ENCODE results near the gene ZBTB21. TPM values are rescaled to one million over a fixed set of nuclear protein-coding genes. Genes with fewer than 3 reads are reported as not detected.
"Not testable (repeated sequence)": the region's sequence is repeated elsewhere in the genome, so short reads cannot be mapped to it uniquely, and the experiment has no call there.

The ZBTB21 gene
- total and polyA plus RNA-seq, 9 of the 15 experiments (the other 6 are each of a cell fraction or from before 2014, with no cell fraction given): 2.2 to 15.2 (median 8.7) TPM

DNA sequence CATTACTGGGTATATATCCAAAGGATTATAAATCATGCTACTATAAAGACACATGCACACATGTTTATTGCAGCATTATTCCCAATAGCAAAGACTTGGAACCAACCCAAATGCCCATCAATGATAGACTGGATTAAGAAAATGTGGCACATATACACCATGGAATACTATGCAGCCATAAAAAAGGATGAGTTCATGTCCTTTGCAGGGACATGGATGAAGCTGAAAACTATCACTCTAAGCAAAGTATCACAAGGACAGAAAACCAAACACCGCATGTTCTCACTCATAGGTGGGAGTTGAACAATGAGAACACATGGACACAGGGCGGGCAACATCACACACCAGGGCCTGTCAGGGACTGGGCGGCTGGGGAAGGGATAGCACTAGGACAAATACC is 60.5 kb downstream of the ZBTB21 start:
- peaks cover 39% of the 10 kb centered on the region for H3K79me2 ChIP-seq (ENCODE audit: control insufficient read depth, insufficient read depth, low read length)

GRCh38 chr21:41948901-41949300 is 61.3 kb downstream of the ZBTB21 start:
- Histone ChIP-seq H3K4me2 (ENCODE audit: insufficient read depth, low read length) (no peak overlapping the region), H2AFZ (ENCODE audit: low read depth, low read length) (no peak overlapping the region), H3K27me3 (ENCODE audit: control insufficient read depth in 2 of 2, insufficient read depth in 2 of 2, low read length in 2 of 2) (no peaks in the 10 kb centered on the region; a peak in 1 of 5 replicates), H3K4me3 (no peak overlapping the region), H4K20me1 (replicated peaks; ENCODE audit: control insufficient read depth, insufficient read depth, low read length) (peaks cover 17% of the 10 kb centered on the region; the same call in 1 of the 2 replicates), H3K9me3 (replicated peaks; ENCODE audit: control insufficient read depth, insufficient read depth, low read depth, low read length) (no peaks in the 10 kb centered on the region), H3K4me1 (replicated peaks in 1 of 2; ENCODE audit: control insufficient read depth in 2 of 2, insufficient read depth in 2 of 2, low read length in 2 of 2) (peaks cover 13 to 34% of the 10 kb centered on the region in 2 experiments), H3K27ac (ENCODE audit: extremely low read depth, low read depth, low read length) (no peak overlapping the region), H3K9ac (ENCODE audit: insufficient read depth in 1 of 2, low read depth in 2 of 2, low read length in 2 of 2) (peak overlapping the region in 1 of 2 experiments; percentile 32; a peak in 1 of 4 replicates), H3K9me1 (ENCODE audit: control insufficient read depth, insufficient read depth, low read length) (no peaks in the 10 kb centered on the region), H3K36me3 (ENCODE audit: control insufficient read depth, insufficient read depth, low read length) (peaks cover 7% of the 10 kb centered on the region; the same call in 1 of the 3 replicates), H3K79me2 (ENCODE audit: control insufficient read depth, insufficient read depth, low read length) (peaks cover 39% of the 10 kb centered on the region)
- no TSS peak for BruUV-seq (replicated peaks)
- no peak for FAIRE-seq
- in situ Hi-C loops (cut with MboI): no loop called here
- no peak for ATAC-seq
- CTCF ChIA-PET (ENCODE audit: low intra/inter-chr PET ratio): no interaction called here
- POLR2A ChIA-PET: no interaction called here
- no peak for DNase-seq (ENCODE audit: extremely low read depth in 1 of 4, low spot score in 3 of 4)
- 82% methylated on average over 11 of the region's 11 CpGs for WGBS (ENCODE audit: insufficient coverage, low coverage, missing lambda C conversion rate)
- intact Hi-C loops (cut with micrococcal nuclease): no loop called here
- no peak for TF ChIP-seq PPARD (CRISPR knock-in tag; IDR thresholded peaks at IDR 0.05)
- TF ChIP-seq RBM15 (IDR thresholded peaks at IDR 0.05; ENCODE audit: insufficient read depth, low read length): no peak
- TF ChIP-seq SIRT6 (IDR thresholded peaks at IDR 0.05; ENCODE audit: low read depth, low read length): no peak
- no peak for TF ChIP-seq ZBTB9 (CRISPR knock-in tag; IDR thresholded peaks at IDR 0.05)
- TF ChIP-seq SPI1 (IDR thresholded peaks at IDR 0.05; ENCODE audit: borderline replicate concordance, low read depth, low read length): no peak
- TF ChIP-seq, protein P1, sequence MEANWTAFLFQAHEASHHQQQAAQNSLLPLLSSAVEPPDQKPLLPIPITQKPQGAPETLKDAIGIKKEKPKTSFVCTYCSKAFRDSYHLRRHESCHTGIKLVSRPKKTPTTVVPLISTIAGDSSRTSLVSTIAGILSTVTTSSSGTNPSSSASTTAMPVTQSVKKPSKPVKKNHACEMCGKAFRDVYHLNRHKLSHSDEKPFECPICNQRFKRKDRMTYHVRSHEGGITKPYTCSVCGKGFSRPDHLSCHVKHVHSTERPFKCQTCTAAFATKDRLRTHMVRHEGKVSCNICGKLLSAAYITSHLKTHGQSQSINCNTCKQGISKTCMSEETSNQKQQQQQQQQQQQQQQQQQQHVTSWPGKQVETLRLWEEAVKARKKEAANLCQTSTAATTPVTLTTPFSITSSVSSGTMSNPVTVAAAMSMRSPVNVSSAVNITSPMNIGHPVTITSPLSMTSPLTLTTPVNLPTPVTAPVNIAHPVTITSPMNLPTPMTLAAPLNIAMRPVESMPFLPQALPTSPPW (CRISPR knock-in tag; IDR thresholded peaks at IDR 0.05): no peak
- TF ChIP-seq COPS2 (conservative IDR thresholded peaks at IDR 0.05): no peak

More for the DNA sequence above, 60.5 kb downstream of the ZBTB21 start:
- H2AFZ ChIP-seq (ENCODE audit: low read depth, low read length); in situ Hi-C loops (cut with MboI); CTCF ChIA-PET (ENCODE audit: low intra/inter-chr PET ratio); BruUV-seq (replicated peaks); H3K36me3 ChIP-seq (ENCODE audit: control insufficient read depth, insufficient read depth, low read length); H3K27ac ChIP-seq (ENCODE audit: extremely low read depth, low read depth, low read length); ATAC-seq; H3K9ac ChIP-seq (ENCODE audit: insufficient read depth in 1 of 2, low read depth in 2 of 2, low read length in 2 of 2); H3K4me3 ChIP-seq; H3K9me1 ChIP-seq (ENCODE audit: control insufficient read depth, insufficient read depth, low read length); intact Hi-C loops (cut with micrococcal nuclease); H3K27me3 ChIP-seq (ENCODE audit: control insufficient read depth in 2 of 2, insufficient read depth in 2 of 2, low read length in 2 of 2); H3K9me3 ChIP-seq (replicated peaks; ENCODE audit: control insufficient read depth, insufficient read depth, low read depth, low read length); FAIRE-seq; DNase-seq (ENCODE audit: extremely low read depth in 1 of 4, low spot score in 3 of 4); H3K4me2 ChIP-seq (ENCODE audit: insufficient read depth, low read length): not testable (repeated sequence)
- POLR2A ChIA-PET: interaction anchor here (0.6 to 1.1 kb wide), 2 partner anchors 9 to 11 kb away, joined by 4 read pairs; no protein-coding TSS in a partner anchor
- TF ChIP-seq KDM1A (IDR thresholded peaks at IDR 0.05) (peak; percentile 34 to 71; a peak in 3 of 4 replicates), RBM25 (IDR thresholded peaks at IDR 0.05; ENCODE audit: low read depth, low read length, severe bottlenecking) (peak; percentile 10), BCOR (IDR thresholded peaks at IDR 0.05) (peak; percentile 63; the same call in 1 of the 2 replicates), SMARCA5 (IDR thresholded peaks at IDR 0.05) (0 out of 2 replicates have a peak, but pooled peaks have one; percentile 34), ZNF146 (CRISPR knock-in tag; IDR thresholded peaks at IDR 0.05; ENCODE audit: unreplicated experiment) (peak; percentile 92)
- peaks cover 20 to 41% of the 10 kb centered on the region in 2 experiments for H3K4me1 ChIP-seq (replicated peaks in 1 of 2; ENCODE audit: control insufficient read depth in 2 of 2, insufficient read depth in 2 of 2, low read length in 2 of 2)
- peaks cover 17% of the 10 kb centered on the region; the same call in 1 of the 2 replicates for H4K20me1 ChIP-seq (replicated peaks; ENCODE audit: control insufficient read depth, insufficient read depth, low read length)
- 100% methylated on average over 3 of the region's 3 CpGs for WGBS (ENCODE audit: insufficient coverage, low coverage, missing lambda C conversion rate)

Data from K562 (cell line).